ENCODE results near the gene POGLUT3. TPM values are rescaled to one million over a fixed set of nuclear protein-coding genes. Genes with fewer than 3 reads are reported as not detected.

The POGLUT3 gene
- total RNA-seq, 4 donors from 2014 or later: 1.8 to 8.1 (median 6.9) TPM

GRCh38 chr11:108491936-108492335 is 6.2 kb downstream of the POGLUT3 start:
- DNase-seq: no peak
- no peak for TF ChIP-seq EP300 (IDR thresholded peaks at IDR 0.05; ENCODE audit: low read depth)
- TF ChIP-seq POLR2AphosphoS5 (IDR thresholded peaks at IDR 0.05): no peak
- TF ChIP-seq CTCF (IDR thresholded peaks at IDR 0.05): no peak
- no peak for TF ChIP-seq POLR2A (IDR thresholded peaks at IDR 0.05)
- intact Hi-C loops (cut with DNase I; ENCODE audit: low total_unique reads) (no loop called here), in situ Hi-C loops (cut with MboI; ENCODE audit: low pct_ligation_motif_present in 1 of 4, low pct_unique_long_range_greater_than_20kb in 1 of 4, low sequenced_read_pairs in 3 of 4) (loop anchor here in 2 of 4 donors (10.0 to 25.0 kb wide), 2 partner anchors 173 to 355 kb away; partner anchors contain the start of gene DDX10 (in 1 of the 2))
- Histone ChIP-seq H3K4me3 (no peak overlapping the region), H3K36me3 (peaks cover 0 to 8% (median 4%) of the 10 kb centered on the region in 4 donors), H3K27me3 (no peaks in the 10 kb centered on the region), H3K4me1 (peaks cover 0 to 13% (median 5%) of the 10 kb centered on the region in 4 donors), H3K9me3 (no peaks in the 10 kb centered on the region), H3K27ac (no peak overlapping the region)
- 84 to 95% methylated on average over 3 of the region's 3 CpGs for WGBS, 2 donors (ENCODE audit: low coverage in 1 of 2)

GRCh38 chr11:108486828-108487227 is 11.4 kb downstream of the POGLUT3 start:
- no peak for DNase-seq
- Histone ChIP-seq H3K27ac (no peak overlapping the region), H3K27me3 (no peaks in the 10 kb centered on the region), H3K36me3 (peaks cover 0 to 17% (median 6%) of the 10 kb centered on the region in 4 donors), H3K4me3 (no peak overlapping the region), H3K9me3 (no peaks in the 10 kb centered on the region), H3K4me1 (no peaks in the 10 kb centered on the region)
- WGBS, 2 donors (ENCODE audit: low coverage in 1 of 2): 96 to 99% methylated on average over 3 of the region's 3 CpGs
- no peak for TF ChIP-seq CTCF (IDR thresholded peaks at IDR 0.05)
- in situ Hi-C loops (cut with MboI; ENCODE audit: low pct_ligation_motif_present in 1 of 4, low pct_unique_long_range_greater_than_20kb in 1 of 4, low sequenced_read_pairs in 3 of 4) (loop anchor here in 1 of 4 donors (25.0 kb wide), 1 partner anchor 350 kb away; no protein-coding TSS in a partner anchor), intact Hi-C loops (cut with DNase I; ENCODE audit: low total_unique reads) (no loop called here)

GRCh38 chr11:108486331-108486730 is 11.9 kb downstream of the POGLUT3 start:
- H3K27ac ChIP-seq: no peak overlapping the region
- no peak for TF ChIP-seq EP300 (IDR thresholded peaks at IDR 0.05; ENCODE audit: low read depth)
- TF ChIP-seq CTCF (IDR thresholded peaks at IDR 0.05): no peak
- TF ChIP-seq POLR2AphosphoS5 (IDR thresholded peaks at IDR 0.05): no peak
- no peak for TF ChIP-seq POLR2A (IDR thresholded peaks at IDR 0.05)
- H3K36me3 ChIP-seq: peaks cover 0 to 22% (median 8%) of the 10 kb centered on the region in 4 donors
- H3K9me3 ChIP-seq: no peaks in the 10 kb centered on the region
- intact Hi-C loops (cut with DNase I; ENCODE audit: low total_unique reads) (no loop called here), in situ Hi-C loops (cut with MboI; ENCODE audit: low pct_ligation_motif_present in 1 of 4, low pct_unique_long_range_greater_than_20kb in 1 of 4, low sequenced_read_pairs in 3 of 4) (loop anchor here in 1 of 4 donors (25.0 kb wide), 1 partner anchor 349 kb away; no protein-coding TSS in a partner anchor)
- no peaks in the 10 kb centered on the region for H3K4me1 ChIP-seq
- H3K4me3 ChIP-seq: no peak overlapping the region
- no peaks in the 10 kb centered on the region for H3K27me3 ChIP-seq
- 93 to 100% methylated on average over 2 to 3 of the region's 3 CpGs for WGBS, 2 donors (ENCODE audit: low coverage in 1 of 2)
- DNase-seq: no peak

GRCh38 chr11:108483163-108483562 is 15.0 kb downstream of the POGLUT3 start:
- no peak overlapping the region for H3K27ac ChIP-seq
- intact Hi-C loops (cut with DNase I; ENCODE audit: low total_unique reads): no loop called here
- DNase-seq: no peak
- in situ Hi-C loops (cut with MboI; ENCODE audit: low pct_ligation_motif_present in 1 of 4, low pct_unique_long_range_greater_than_20kb in 1 of 4, low sequenced_read_pairs in 3 of 4): loop anchor here in 1 of 4 donors (25.0 kb wide), 1 partner anchor 346 kb away; no protein-coding TSS in a partner anchor
- H3K36me3 ChIP-seq: peaks cover 0 to 22% (median 7%) of the 10 kb centered on the region in 4 donors
- H3K4me3 ChIP-seq: no peak overlapping the region
- no peaks in the 10 kb centered on the region for H3K4me1 ChIP-seq
- TF ChIP-seq CTCF (IDR thresholded peaks at IDR 0.05) (no peak), EP300 (IDR thresholded peaks at IDR 0.05; ENCODE audit: low read depth) (no peak)
- H3K9me3 ChIP-seq: no peaks in the 10 kb centered on the region
- no peaks in the 10 kb centered on the region for H3K27me3 ChIP-seq
